GM19438 (cell line): ENCODE measurements around the gene CALML4.
"Not testable (repeated sequence)": the region's sequence is repeated elsewhere in the genome, so short reads cannot be mapped to it uniquely, and the experiment has no call there.

ENCODE experiments used
- ATAC-seq: cut with Tn5 transposase; IDR thresholded peaks from one replicate; pipeline ENCODE4 v1.9.1; 2021; ENCODE audit warnings: low read depth; ENCODE audit not compliant: unreplicated experiment

CALML4 gene

GRCh38 chr15:68195336-68196112 lies 9.6 kb downstream of the CALML4 start:
- ATAC-seq, result no peak

DNA sequence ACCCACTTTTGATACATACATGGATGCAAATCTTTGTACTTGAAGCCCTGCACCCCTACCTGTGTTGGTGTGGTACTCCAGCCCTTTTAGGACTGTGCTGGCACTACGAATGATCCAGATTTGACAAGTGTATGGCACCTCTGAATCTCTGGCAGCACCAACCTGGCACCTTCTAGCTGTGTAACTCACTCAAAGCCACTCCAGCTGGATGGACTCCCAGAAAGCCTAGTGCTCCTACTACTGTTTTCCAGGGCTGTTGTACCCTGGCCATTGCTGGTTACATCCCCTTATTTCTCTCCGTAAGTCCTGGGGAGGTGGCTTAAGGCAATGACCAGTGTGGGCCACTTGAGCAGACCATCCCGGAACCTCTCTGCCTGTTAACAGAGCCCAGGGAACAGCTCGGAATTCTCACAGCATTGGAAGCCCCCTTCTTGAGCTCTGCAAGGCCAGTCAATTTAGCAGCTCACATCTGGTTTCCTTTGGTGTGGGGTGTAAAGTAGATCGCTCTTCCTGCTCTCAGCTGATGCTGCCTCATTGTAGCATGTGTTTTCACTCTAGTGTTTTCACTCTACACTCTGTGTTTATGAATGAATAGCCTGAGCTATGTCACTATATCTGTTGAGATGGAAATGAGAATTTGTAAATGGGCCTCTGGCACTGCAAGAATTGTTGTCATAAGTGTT lies 12.2 kb downstream of the CALML4 start:
- no peak for ATAC-seq

- no peak for ATAC-seq
Measured at GRCh38 chr15:68192117-68192516, 13.0 kb downstream of the CALML4 start.

DNA sequence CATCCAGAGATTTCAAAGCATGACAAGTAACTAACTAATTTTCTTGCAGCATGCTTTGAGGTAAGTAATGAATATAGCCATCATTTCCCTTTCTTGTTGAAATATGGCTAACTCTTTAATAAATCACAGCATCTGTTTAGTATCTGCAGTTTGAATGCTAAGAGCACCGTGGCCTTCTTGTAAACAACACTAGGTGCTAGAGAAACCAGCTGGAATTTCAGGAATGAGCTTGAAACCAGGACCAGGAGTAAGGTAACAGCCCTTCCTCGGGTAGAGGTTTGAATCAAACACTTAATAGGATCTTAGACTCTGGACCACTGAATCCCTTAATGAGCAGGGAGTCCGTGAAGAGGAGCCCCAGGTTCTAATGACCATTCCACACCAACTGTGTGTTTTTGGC lies 13.6 kb downstream of the CALML4 start:
- no peak for ATAC-seq

- ATAC-seq, result no peak
Measured at GRCh38 chr15:68190048-68190447, 15.1 kb downstream of the CALML4 start.

DNA sequence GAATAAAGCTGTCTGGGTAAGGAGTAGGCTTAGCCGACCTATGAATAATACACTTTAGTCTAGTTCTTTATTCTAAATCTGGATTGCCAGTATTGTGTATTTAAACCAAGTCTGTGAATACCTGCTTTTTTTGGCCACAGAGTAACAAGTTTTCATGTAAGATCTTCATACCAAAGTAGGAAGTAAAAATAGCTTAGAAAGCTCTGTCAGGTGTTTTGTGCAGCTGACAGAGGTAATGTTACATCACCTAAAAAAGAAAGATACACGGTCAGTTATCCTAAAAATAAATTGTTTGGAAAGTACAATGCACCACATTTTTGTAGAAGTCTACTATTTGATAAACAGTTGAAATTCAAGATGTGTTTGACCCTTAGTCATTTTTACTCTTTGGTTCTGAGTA lies 16.5 kb downstream of the CALML4 start:
- no peak for ATAC-seq

- ATAC-seq, result no peak
Measured at GRCh38 chr15:68187559-68187958, 17.6 kb downstream of the CALML4 start.

DNA sequence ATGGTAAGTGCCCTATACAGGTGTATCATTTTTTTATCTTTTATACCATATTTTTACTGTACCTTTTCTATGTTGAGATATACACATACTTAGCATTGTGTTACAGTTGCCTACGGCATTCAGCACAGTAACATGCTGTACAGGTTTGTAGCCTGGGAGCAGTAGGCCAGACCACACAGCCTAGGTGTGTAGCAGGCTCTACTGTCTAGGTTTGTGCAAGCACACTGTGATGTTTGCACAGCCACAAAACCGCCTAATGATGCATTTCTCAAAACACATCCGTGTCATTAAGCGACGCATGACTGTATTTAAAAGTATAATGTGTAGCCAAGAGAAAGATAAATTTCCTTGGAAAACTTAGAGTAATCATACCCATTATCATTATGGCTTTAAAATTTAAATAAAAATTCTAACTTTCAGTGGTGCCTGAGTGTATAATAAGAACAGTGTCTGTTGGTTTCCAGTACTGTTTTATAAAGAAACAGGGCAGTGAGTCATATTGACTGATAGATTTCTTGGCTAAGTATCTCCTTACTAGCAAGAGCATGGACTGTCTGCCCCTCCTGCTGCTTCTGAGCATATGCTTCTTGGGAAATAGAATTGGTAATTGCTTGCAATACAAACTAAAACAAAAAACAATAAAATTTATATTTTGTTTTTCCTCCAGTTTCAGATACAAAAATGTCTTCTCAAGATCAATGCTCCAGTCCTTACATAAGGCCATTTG lies 18.3 kb downstream of the CALML4 start:
- ATAC-seq, result no peak

- ATAC-seq, result no peak
Measured at GRCh38 chr15:68184616-68185480, 20.3 kb downstream of the CALML4 start.

- no peak for ATAC-seq
Measured at GRCh38 chr15:68183616-68184315, 21.4 kb downstream of the CALML4 start.

- ATAC-seq, result no peak
Measured at GRCh38 chr15:68177742-68178141, 27.4 kb downstream of the CALML4 start.

GRCh38 chr15:68176601-68177000 lies 28.5 kb downstream of the CALML4 start:
- ATAC-seq, result no peak

GRCh38 chr15:68175526-68175925 lies 29.6 kb downstream of the CALML4 start:
- no peak for ATAC-seq

GRCh38 chr15:68173119-68173518 lies 32.0 kb downstream of the CALML4 start:
- ATAC-seq, result no peak

GRCh38 chr15:68172037-68172436 lies 33.1 kb downstream of the CALML4 start:
- ATAC-seq, result not testable (repeated sequence)

DNA sequence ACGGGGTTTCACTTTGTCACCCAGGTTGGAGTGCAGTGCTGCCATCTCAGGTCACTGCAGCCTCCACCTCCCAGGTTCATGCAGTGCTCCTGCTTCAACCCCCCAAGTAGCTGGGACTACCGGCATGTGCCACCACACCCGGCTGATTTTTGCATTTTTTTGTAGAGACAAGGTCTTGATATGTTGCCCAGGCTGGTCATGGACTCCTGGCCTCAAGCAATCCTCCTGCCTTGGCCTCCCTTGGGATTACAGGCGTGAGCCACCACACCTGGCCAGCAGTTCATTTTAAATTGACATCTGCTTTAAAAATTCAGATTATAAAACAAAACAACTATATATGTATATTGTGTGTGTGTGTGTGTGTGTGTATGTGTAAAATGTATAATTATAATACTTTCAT lies 38.3 kb downstream of the CALML4 start:
- ATAC-seq, result no peak

DNA sequence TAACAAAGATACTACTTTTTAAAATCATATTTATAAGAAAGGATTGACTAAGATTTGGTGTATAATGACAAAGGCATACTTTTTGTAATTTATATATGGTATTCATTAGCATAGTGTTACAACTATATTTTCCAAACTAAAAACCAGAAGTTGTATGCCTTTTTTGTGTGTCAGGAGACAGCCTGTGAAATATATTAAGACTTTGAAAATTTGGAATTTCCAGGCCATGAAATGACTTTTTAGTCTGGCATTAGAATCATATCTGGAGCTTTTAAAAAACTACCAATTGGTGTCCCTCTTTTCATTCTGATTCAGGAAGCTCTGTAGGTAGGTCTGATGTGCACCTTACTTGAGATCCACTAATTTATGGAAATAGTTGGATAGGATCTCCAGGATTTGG lies 41.9 kb downstream of the CALML4 start:
- ATAC-seq, result no peak

- no peak for ATAC-seq
Measured at GRCh38 chr15:68158046-68158628, 47.0 kb downstream of the CALML4 start.

- no peak for ATAC-seq
Measured at GRCh38 chr15:68157074-68157473, 48.1 kb downstream of the CALML4 start.
